T-cell (primary cell): Measurements from ENCODE around the gene TAF4. TPM values are rescaled to one million over a fixed set of nuclear protein-coding genes. Genes with fewer than 3 reads are reported as not detected.

Source experiments
- ATAC-seq, 4 experiments: fragments of 200-7000 bp in 3 of 4; fragments of 150-1000 bp in 1 of 4; cut with Tn5 transposase; replicated peaks in 1 of 4; 1 replicate in 3 of 4; 2 replicates in 1 of 4; pipeline ENCODE4 v1.10.0; 2021; ENCODE audit warnings: moderate library complexity in 3 of 4, mild to moderate bottlenecking in 2 of 4, moderate number of reproducible peaks in 1 of 4
- CTCF ChIA-PET, 2 donors: fragments of 300-600 bp; sonication (Branson Sonifier 250); formaldehyde crosslinking; loops; one replicate each; lab custom pipeline; 2022; ENCODE audit warnings: antibody characterized with exemption in 2 of 2; lab: Charles Lee
- POLR2A ChIA-PET, 2 donors: fragments of 300-600 bp; sonication (Branson Sonifier 250); formaldehyde crosslinking; loops; one replicate each; lab custom pipeline; 2022; ENCODE audit warnings: antibody characterized with exemption in 2 of 2; lab: Charles Lee
- DNase-seq, 35 experiments: peaks; one replicate each; pipeline versions ENCODE4 v3.0.0 to v3.0.0-alpha.2; 2013 to 2023
- H3K27ac ChIP-seq: one replicate; pipeline ENCODE4 v1.5.1; 2013; ENCODE audit warnings: low read length
- H3K27me3 ChIP-seq, 2 experiments: replicated peaks in 1 of 2; 1 replicate in 1 of 2; 2 replicates in 1 of 2; pipeline versions ENCODE4 v1.6.1 to v1.7.0; 2013; ENCODE audit warnings: low read length in 1 of 2, mixed read lengths in 1 of 2; ENCODE audit not compliant: control insufficient read depth in 2 of 2, insufficient read depth in 2 of 2; ENCODE audit errors: extremely low read depth in 1 of 2
- H3K36me3 ChIP-seq, 2 donors: 1 replicate in 1 of 2; 2 replicates in 1 of 2; pipeline versions ENCODE4 v1.6.1 to v1.7.0; 2013; ENCODE audit warnings: low read length in 1 of 2; ENCODE audit not compliant: control insufficient read depth in 2 of 2, insufficient read depth in 1 of 2; ENCODE audit errors: extremely low read depth in 1 of 2
- H3K4me1 ChIP-seq, 2 experiments: 1 replicate in 1 of 2; 2 replicates in 1 of 2; pipeline versions ENCODE4 v1.6.1 to v1.7.0; 2013; ENCODE audit warnings: low read length in 2 of 2, mixed read lengths in 1 of 2; ENCODE audit not compliant: insufficient read depth in 2 of 2, control insufficient read depth in 1 of 2; ENCODE audit errors: extremely low read depth in 1 of 2
- H3K4me3 ChIP-seq, 2 donors: 1 replicate in 1 of 2; 2 replicates in 1 of 2; pipeline versions ENCODE4 v1.5.1 to v1.7.0; 2013; ENCODE audit warnings: mild to moderate bottlenecking in 2 of 2, low read length in 1 of 2, moderate library complexity in 1 of 2; ENCODE audit not compliant: control insufficient read depth in 1 of 2; ENCODE audit errors: extremely low read depth in 1 of 2
- H3K9me3 ChIP-seq: 2 replicates; pipeline ENCODE4 v1.7.0; 2013
- H3K27ac Mint-ChIP-seq, 2 donors: one replicate each; pipeline ENCODE4 v1.8.0; 2020 to 2021; ENCODE audit warnings: mild to moderate bottlenecking in 2 of 2, mixed read lengths in 2 of 2
- H3K27me3 Mint-ChIP-seq, 2 donors: one replicate each; pipeline ENCODE4 v1.8.0; 2021 to 2022; ENCODE audit warnings: mixed read lengths in 2 of 2
- H3K36me3 Mint-ChIP-seq: one replicate; pipeline ENCODE4 v1.8.0; 2021; ENCODE audit warnings: mixed read lengths
- H3K4me1 Mint-ChIP-seq, 3 donors: one replicate each; pipeline ENCODE4 v1.8.0; 2020 to 2022; ENCODE audit warnings: mixed read lengths in 3 of 3, mild to moderate bottlenecking in 1 of 3
- H3K4me3 Mint-ChIP-seq, 3 donors: one replicate each; pipeline ENCODE4 v1.8.0; 2020 to 2022; ENCODE audit warnings: mild to moderate bottlenecking in 3 of 3, mixed read lengths in 3 of 3, moderate library complexity in 3 of 3
- H3K9me3 Mint-ChIP-seq, 3 donors: one replicate each; pipeline ENCODE4 v1.8.0; 2020 to 2022; ENCODE audit warnings: mixed read lengths in 3 of 3
- WGBS: methylation state at CpG from one replicate; pipeline ENCODE4 v1.1.5; 2013; ENCODE audit warnings: missing lambda C conversion rate; ENCODE audit not compliant: insufficient coverage; 5-methylcytosine and 5-hydroxymethylcytosine counted together
- total RNA-seq, 35 experiments: library from RNA in 6 of 35; stranded (reverse) in 6 of 35; fragments of 120-200 nt in 1 of 35; gene quantifications; one replicate each; pipeline versions ENCODE4 v1.2.1 to v1.2.4 and lab custom pipeline; 2013 to 2026

Gene TAF4
- total RNA-seq, 5 donors from 2014 or later (not counting 1 experiment from before 2014, with no cell fraction given): 21.7 to 39.5 (median 35.2) TPM

DNA sequence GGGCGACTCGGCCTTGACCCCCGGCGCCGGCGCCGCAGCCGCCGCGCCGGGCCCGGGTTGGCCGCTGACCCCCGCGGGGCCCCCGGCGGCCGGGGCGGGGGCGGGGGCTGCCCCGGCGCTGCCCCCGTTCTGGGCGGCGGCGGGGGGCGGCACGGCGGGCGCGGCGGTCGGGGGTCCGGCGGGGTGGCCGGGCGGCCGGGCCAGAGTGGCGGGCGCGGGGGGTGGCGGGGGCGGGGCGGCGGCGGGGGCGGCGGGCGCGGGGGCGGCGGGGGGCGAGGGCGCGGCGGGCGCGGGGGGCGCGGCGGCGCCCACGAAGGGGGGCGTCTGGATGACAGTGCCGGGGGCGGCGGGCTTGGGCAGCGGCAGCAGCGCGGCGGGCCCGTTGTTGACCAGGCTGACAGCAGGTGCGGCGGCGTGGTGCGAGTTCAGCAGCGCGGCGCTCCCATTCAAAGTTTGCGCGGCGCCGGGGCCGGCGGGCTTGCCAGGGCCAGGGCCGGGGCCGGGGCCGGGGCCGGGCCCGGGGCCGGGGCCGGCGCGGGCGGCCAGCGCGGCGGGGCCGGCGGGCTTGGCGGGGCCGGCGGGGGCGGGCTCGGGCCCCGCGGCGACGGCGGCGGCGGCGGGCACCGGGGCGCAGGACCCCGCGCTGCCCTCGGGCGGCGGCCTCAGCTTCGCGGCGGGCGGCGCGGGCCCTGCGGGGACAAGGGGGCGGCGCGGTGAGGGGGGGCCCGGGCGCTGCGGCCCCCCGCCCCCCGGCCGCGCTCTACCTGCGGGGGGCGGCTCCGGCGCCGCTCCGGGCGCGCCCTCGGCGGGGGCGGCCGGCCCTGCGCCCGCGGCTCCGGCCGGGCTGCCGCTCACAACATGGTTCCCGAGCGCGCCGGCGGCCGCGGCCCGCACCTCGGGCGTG, 659 bp downstream of the TAF4 start:
- no peaks in the 10 kb centered on the region for H3K36me3 Mint-ChIP-seq
- POLR2A ChIA-PET: interaction anchor here in 1 of 2 donors (1.6 kb wide), 1 partner anchor 76 kb away, joined by 4 read pairs; no protein-coding TSS in a partner anchor
- Histone ChIP-seq H3K4me1 (peaks cover 26 to 51% of the 10 kb centered on the region in 2 experiments), H3K36me3 (no peaks in the 10 kb centered on the region), H3K27ac (no peak overlapping the region), H3K27me3 (peaks cover 0 to 4% of the 10 kb centered on the region in 2 experiments), H3K4me3 (peak overlapping the region; percentile 45 to 56), H3K9me3 (no peaks in the 10 kb centered on the region)
- 2% methylated on average over 141 of the region's 165 CpGs for WGBS
- no peak overlapping the region for H3K27ac Mint-ChIP-seq
- peak in 2 of 35 experiments; percentile 23 to 31 for DNase-seq
- peak overlapping the region in 2 of 3 donors; percentile 69 to 79 for H3K4me3 Mint-ChIP-seq
- no peaks in the 10 kb centered on the region for H3K9me3 Mint-ChIP-seq
- CTCF ChIA-PET: no interaction called here
- H3K4me1 Mint-ChIP-seq: peaks cover 57 to 62% (median 57%) of the 10 kb centered on the region in 3 donors
- ATAC-seq: peak; percentile 13 to 25 (median 22)
- H3K27me3 Mint-ChIP-seq: no peaks in the 10 kb centered on the region

- CTCF ChIA-PET: no interaction called here
- H3K4me1 ChIP-seq: peaks cover 29 to 54% of the 10 kb centered on the region in 2 experiments
- 85% methylated on average over 47 of the region's 60 CpGs for WGBS
Observed at GRCh38 chr20:62063981-62064769, 1.5 kb downstream of the TAF4 start.

DNA sequence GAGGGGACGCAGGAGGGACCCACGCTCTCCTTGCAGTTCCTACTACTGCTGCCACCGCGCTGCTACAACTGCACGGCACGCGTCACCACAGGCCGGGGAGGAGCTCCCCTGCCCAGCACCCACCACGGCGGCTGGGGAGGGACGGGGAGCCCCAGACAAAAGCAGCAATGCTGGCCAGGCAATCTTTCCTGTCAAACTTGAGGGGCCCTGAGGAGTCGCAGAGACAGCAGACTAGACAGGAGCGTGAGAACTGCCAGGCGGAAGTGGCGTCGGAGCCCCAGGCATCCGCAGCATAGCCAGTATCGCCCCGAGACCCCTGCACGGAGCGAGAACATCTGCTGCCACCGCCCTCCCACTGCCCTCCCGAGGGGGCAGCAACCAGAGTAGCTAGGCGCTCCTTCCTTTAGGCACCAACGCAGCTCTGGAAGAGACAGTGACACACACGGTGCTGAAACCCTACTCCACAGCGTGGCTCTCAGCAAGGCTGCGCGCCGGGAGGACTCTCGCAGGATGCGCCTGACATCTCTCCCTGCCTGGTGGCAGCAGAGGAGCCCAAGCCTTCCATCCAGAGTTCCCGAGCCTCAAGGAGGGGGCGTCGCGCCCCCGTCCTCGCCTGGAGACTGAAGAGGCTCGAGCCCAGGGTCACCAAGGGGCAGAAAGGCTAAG, 2.2 kb downstream of the TAF4 start:
- H3K4me1 ChIP-seq: peaks cover 29 to 50% of the 10 kb centered on the region in 2 experiments
- H3K9me3 Mint-ChIP-seq: no peaks in the 10 kb centered on the region
- no peaks in the 10 kb centered on the region for H3K27me3 ChIP-seq
- ATAC-seq (no peak), DNase-seq (peak in 1 of 35 experiments; percentile 13)
- ChIA-PET POLR2A (no interaction called here), CTCF (interaction anchor here in 1 of 2 donors (0.6 kb wide), 1 partner anchor 71 kb away, joined by 6 read pairs; no protein-coding TSS in a partner anchor)
- H3K4me3 ChIP-seq: peak overlapping the region in 1 of 2 donors; percentile 36
- H3K4me1 Mint-ChIP-seq: peaks cover 68 to 73% (median 69%) of the 10 kb centered on the region in 3 donors
- no peaks in the 10 kb centered on the region for H3K36me3 Mint-ChIP-seq
- H3K36me3 ChIP-seq: no peaks in the 10 kb centered on the region
- peak overlapping the region; percentile 44 to 67 for H3K27ac Mint-ChIP-seq
- no peaks in the 10 kb centered on the region for H3K9me3 ChIP-seq
- no peak overlapping the region for H3K27ac ChIP-seq
- WGBS: 93% methylated on average over 37 of the region's 39 CpGs
- H3K4me3 Mint-ChIP-seq: peak overlapping the region; percentile 75 to 81 (median 75)
- no peaks in the 10 kb centered on the region for H3K27me3 Mint-ChIP-seq

More at GRCh38 chr20:62063981-62064769, 1.5 kb downstream of the TAF4 start:
- Histone ChIP-seq H3K9me3 (no peaks in the 10 kb centered on the region), H3K27ac (no peak overlapping the region), H3K36me3 (no peaks in the 10 kb centered on the region), H3K27me3 (no peaks in the 10 kb centered on the region), H3K4me3 (peak overlapping the region in 1 of 2 donors; percentile 20)
- POLR2A ChIA-PET: no interaction called here
- Mint-ChIP-seq H3K27ac (peak overlapping the region; percentile 44 to 67), H3K9me3 (no peaks in the 10 kb centered on the region), H3K36me3 (no peaks in the 10 kb centered on the region), H3K4me1 (peaks cover 65 to 70% (median 65%) of the 10 kb centered on the region in 3 donors), H3K27me3 (no peaks in the 10 kb centered on the region), H3K4me3 (peak overlapping the region; percentile 75 to 81 (median 75))
- no peak for DNase-seq
- ATAC-seq: no peak

DNA sequence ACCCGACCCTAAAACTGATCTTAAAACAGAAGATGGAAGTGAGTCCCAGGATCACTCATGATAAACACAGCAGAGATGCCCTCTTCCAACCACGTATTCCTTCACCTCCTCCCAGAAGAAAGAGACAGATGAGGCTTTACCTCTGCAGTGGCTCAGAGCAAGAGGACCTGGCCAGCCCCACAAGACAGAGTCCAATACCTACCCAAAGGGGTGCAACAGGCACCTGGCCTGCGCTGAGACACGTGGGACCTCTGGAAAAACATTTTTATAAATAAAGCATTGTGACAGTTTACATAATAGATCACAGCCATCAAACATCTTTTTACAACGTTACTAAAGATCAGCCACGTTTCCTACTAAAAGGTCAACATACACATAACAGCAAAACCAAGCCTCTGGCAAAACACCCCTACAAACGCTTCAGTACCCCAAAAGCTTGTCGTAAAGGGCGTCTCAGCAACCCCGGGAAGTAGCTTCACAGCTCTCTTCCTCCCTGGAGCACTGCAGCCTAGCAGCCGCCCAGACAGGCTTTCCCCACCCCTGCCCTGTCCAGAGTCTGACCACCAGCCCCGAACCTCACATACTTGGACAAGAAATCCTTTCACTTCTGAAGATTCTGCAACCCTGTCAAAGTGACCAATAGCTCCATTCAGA, 2.9 kb downstream of the TAF4 start:
- ATAC-seq (no peak), DNase-seq (no peak)
- Mint-ChIP-seq H3K9me3 (no peaks in the 10 kb centered on the region), H3K27ac (peak overlapping the region in 1 of 2 donors; percentile 34), H3K4me1 (peaks cover 64 to 66% (median 65%) of the 10 kb centered on the region in 3 donors), H3K27me3 (no peaks in the 10 kb centered on the region), H3K36me3 (no peaks in the 10 kb centered on the region), H3K4me3 (peak overlapping the region; percentile 75 to 81 (median 75))
- Histone ChIP-seq H3K4me1 (peaks cover 29 to 45% of the 10 kb centered on the region in 2 experiments), H3K4me3 (no peak overlapping the region), H3K36me3 (no peaks in the 10 kb centered on the region), H3K27me3 (no peaks in the 10 kb centered on the region), H3K27ac (no peak overlapping the region), H3K9me3 (no peaks in the 10 kb centered on the region)
- ChIA-PET POLR2A (interaction anchor here in 1 of 2 donors (0.6 kb wide), 1 partner anchor 501 kb away, joined by 3 read pairs; no protein-coding TSS in a partner anchor), CTCF (interaction anchor here (0.6 to 0.7 kb wide), 2 partner anchors 71 to 838 kb away, joined by 3 to 6 read pairs; no protein-coding TSS in a partner anchor)
- WGBS: 82% methylated on average over 9 of the region's 12 CpGs

- ChIA-PET POLR2A (interaction anchor here in 1 of 2 donors (0.6 kb wide), 1 partner anchor 502 kb away, joined by 3 read pairs; no protein-coding TSS in a partner anchor), CTCF (interaction anchor here (0.5 to 0.7 kb wide), 2 partner anchors 90 to 839 kb away, joined by 3 to 9 read pairs; no protein-coding TSS in a partner anchor)
- DNase-seq: no peak
- Mint-ChIP-seq H3K36me3 (no peaks in the 10 kb centered on the region), H3K4me3 (peak overlapping the region in 1 of 3 donors; percentile 75), H3K9me3 (no peaks in the 10 kb centered on the region), H3K27me3 (no peaks in the 10 kb centered on the region), H3K4me1 (peaks cover 61 to 63% (median 61%) of the 10 kb centered on the region in 3 donors), H3K27ac (no peak overlapping the region)
- Histone ChIP-seq H3K36me3 (no peaks in the 10 kb centered on the region), H3K9me3 (no peaks in the 10 kb centered on the region), H3K4me1 (peaks cover 23 to 42% of the 10 kb centered on the region in 2 experiments), H3K27ac (no peak overlapping the region), H3K4me3 (no peak overlapping the region), H3K27me3 (no peaks in the 10 kb centered on the region)
- no CpG with 5 or more reads among the region's 8 CpGs for WGBS
- no peak for ATAC-seq
Observed at GRCh38 chr20:62061851-62062423, 3.7 kb downstream of the TAF4 start.
